HG03159 (cell line): ENCODE results near the gene IFI27L1.
A peak's percentile ranks its signal among the peaks of the same experiment; 100 is the strongest.

Experiments
- ATAC-seq: cut with Tn5 transposase; IDR thresholded peaks from one replicate; pipeline ENCODE4 v1.9.1; 2021; ENCODE audit warnings: mild to moderate bottlenecking, moderate library complexity; ENCODE audit not compliant: unreplicated experiment

The IFI27L1 gene, protein sequence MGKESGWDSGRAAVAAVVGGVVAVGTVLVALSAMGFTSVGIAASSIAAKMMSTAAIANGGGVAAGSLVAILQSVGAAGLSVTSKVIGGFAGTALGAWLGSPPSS

DNA sequence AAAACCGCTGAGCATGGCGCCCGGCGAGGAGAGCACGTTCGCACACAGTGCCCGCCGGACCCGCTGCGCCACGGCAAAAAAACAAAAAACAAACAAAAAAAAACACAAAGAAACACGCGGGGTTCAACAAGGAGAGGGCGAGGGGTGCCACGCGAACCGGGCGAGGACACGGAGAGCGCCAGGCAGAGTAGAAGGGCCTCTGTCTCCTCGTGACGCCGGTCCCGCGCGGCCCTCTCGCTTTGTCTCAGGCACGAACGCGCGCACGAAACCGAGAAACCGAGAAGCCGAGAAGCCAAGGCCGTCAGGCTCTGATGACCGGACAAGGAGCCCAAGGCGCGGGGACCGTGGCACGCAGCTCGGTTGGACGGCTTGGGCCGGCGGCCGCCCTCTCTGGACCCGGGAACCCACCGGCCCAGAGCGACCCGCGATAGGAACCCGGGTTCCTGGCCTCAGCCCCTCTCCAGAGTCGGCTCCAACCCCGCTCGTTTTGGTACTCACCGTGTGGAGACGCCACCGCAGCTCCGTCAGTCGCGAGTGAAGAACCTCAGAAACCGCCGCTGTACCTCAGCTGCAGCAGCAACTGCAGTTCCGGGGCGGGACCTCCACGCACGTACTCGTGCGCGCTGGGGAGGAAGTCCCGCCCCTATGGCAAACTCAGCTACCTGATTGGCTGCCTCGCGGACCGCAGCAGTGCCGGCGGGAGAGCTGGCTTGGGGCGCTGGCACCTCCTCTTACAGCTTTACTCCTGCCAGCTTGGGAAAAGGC, at the start of gene IFI27L1, which contains the start of gene DDX24:
TSS of gene IFI27L1 (plus strand) at position 690 of the 765 bp plus-strand sequence. CDS start 15,628 bp downstream, outside the sequence.
TSS of gene DDX24 (minus strand) at position 582 of the 765 bp plus-strand sequence. CDS start 1,460 bp downstream, outside the sequence.
- ATAC-seq: peak; percentile 98

GRCh38 chr14:94031883-94032279, 49.2 kb upstream of the IFI27L1 start:
- no peak for ATAC-seq

DNA sequence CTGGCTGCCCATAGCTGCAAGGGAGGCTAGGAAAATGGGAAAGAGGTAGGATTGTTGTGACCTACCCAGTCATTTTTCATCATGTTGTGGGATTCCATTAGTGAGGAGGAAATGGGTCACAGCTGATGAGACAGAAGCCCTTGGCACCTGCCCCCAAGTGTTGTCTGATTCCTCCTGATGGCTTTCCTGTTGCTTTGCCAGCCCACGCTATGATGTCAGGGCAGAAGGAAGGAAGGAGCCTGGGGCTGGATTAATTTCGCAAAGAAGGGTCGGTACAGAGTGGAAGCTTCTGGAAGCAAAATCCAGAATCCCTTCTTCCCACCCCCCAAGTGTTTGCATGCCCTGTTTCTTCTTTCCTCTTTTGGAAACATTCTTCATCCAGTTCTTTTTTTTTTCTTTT, 46.2 kb upstream of the IFI27L1 start:
- no peak for ATAC-seq

DNA sequence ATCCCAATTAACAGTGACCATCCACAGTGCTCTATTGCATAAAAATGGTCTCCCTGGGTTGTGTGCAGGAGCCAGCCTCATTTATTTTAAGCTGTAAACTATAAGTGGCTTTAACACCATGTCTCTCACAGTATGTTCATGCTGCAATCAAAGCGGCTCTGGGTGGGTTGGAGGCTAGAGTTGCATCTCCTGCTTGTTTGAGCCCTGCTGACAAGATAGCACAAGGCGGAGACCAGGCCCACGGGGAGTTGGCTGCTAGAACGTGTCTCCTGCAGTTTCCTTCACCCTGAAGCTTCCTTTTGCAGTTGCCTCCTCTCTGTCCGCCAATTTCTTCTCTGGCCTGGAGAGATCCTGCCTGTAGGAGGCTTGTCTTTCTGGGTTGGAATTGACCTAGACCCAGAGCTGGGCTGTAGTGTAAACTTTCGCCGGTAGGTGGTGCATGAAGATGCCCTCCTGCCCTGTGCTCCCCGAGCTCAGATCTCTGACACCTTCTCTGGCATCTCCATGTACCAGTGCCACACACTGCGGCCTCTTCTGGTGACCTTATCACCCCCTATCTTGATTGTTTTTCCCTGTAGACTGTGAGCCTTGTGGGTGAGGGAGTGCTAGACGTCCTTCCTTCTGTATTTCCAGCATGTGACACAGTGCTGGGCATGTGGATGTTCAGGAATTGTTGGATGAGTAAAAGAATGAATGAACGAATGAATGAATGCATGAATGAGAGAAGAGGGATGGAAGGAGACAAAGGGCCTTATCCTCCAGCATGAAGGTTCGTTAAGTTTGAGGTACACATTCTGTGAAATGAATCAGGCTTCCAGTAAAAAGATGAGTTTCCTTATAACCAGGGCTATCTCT, 44.6 kb upstream of the IFI27L1 start:
- peak; percentile 94 for ATAC-seq

DNA sequence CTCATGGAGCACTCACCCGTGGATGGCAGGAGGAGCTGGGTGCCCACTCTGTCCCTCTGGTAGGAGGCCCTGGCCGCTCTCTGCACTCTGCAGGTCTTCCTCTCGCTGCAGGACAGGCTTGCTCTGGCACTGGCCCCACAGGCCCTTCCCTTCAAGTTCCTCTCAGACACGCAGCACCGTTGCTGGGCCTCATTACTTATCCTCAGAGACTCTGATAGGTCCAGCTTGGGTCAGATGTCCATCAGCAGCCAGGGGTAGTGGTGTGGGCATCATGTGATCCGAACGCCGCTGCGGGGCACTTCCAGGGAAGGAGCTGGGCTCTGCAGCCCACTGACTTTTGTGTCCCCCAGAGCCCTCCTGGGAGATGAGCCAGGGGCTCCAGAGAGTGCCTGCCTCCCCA, 43.2 kb upstream of the IFI27L1 start:
- no peak for ATAC-seq

- ATAC-seq: no peak
Measured at GRCh38 chr14:94038510-94038909, 42.6 kb upstream of the IFI27L1 start.

DNA sequence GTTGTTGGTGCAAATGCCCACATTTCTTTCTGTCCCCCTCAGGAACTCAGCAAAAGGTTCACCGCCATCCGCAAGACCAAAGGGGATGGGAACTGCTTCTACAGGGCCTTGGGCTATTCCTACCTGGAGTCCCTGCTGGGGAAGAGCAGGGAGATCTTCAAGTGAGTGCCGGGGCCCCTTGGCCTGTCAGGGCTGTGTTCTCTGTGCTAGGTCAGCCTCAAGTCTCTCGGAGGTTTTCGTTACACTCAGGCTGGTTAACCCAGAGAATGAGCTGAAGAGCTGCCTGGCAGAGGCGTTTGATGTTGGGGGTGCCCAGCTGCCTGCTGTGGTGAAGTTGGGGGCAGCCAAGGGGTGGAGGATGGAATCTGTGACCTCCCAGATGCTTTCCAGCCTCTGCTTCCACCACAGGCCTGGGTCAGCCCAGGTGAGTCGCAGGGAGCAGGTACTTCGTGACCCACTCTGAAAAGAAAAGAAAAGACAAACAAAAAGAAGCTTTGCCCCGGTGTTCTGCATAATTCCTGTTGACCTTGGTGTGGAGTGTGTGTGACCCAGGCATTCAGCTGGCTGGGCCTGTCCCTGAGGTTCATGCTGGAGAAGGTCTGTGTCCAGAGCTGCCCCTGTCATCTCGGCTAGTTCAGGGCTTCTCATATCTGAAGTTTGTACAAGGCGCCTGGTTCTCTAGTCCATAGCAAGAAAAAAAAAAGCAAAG, 42.0 kb upstream of the IFI27L1 start:
- ATAC-seq: no peak

- ATAC-seq: no peak
Measured at GRCh38 chr14:94040247-94040646, 40.9 kb upstream of the IFI27L1 start.

- ATAC-seq: no peak
Measured at GRCh38 chr14:94040796-94041195, 40.3 kb upstream of the IFI27L1 start.

GRCh38 chr14:94041551-94042346, 39.4 kb upstream of the IFI27L1 start:
- ATAC-seq: no peak

DNA sequence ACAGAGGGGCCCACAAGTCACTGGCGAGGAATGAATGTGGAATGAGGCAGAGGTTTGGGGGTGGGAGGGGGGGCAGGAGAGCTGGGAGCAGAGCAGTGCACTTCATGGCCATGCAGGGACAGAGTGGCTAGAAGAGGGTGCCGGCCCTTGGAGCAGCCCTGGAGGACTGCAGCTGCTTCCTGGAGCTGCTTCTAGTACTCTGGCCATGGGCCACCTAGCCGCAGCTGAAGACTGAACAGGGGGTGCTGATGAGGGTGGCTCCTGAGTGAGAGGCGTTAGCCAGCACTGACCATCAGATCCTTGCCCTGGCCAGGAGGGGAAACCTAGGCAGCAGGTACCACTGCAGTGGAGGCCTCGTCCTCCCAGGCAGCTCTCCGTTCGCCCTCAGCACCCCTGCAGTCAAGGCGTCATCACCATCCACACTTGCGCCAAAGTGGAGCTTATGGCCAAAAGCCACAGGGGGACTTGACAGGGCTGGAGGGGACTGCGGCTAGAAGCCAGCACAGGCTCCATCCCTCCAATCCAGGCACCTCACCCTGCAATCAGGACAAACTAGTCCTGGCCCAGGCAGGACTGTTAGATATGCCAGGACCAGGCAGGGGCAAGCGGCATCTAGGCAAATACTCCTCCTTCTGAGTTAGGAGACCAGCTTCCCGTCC, 38.5 kb upstream of the IFI27L1 start:
- no peak for ATAC-seq

- no peak for ATAC-seq
Measured at GRCh38 chr14:94043111-94043755, 37.9 kb upstream of the IFI27L1 start.

- no peak for ATAC-seq
Measured at GRCh38 chr14:94043756-94044475, 37.2 kb upstream of the IFI27L1 start.

GRCh38 chr14:94044476-94045091, 36.5 kb upstream of the IFI27L1 start:
- no peak for ATAC-seq

- no peak for ATAC-seq
Measured at GRCh38 chr14:94045101-94045500, 36.0 kb upstream of the IFI27L1 start.

DNA sequence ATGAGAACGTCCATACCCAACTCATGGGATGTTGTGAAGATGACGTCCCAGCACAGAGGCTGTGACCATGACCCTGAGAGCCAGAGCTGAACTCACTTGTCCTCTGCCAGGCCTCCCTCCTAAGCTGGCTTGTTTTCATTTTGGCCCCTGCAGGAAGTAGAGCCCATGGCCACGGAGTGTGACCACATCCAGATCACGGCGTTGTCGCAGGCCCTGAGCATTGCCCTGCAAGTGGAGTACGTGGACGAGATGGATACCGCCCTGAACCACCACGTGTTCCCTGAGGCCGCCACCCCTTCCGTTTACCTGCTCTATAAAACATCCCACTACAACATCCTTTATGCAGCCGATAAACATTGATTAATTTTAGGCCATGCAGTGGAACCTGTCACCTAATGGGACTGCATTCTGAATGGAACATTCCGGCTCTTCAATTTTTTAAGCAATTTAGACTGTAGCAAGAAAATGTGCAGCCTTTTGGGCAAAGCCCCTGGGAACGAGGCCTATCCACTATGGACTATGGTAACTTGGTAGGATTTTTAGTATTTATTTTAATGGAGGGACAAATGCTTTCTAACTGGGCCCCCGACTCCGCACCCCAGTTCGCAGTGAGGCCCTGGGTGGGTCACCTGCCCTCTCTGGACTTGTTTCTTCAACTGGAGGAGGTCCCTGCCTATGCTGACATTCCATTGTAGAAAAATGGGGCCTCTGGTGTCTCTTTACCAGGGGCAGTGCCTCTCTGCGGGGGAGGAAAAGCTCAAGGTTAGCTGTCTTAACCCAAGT, 35.4 kb upstream of the IFI27L1 start:
- ATAC-seq: no peak

GRCh38 chr14:94046696-94047250, 34.3 kb upstream of the IFI27L1 start:
- no peak for ATAC-seq
